ENCODE results near the gene ARRDC5. TPM values are rescaled to one million over a fixed set of nuclear protein-coding genes. Genes with fewer than 3 reads are reported as not detected.

ARRDC5 gene
- total and polyA plus RNA-seq, 2 of the 13 experiments (the other 11 are each of a cell fraction or from before 2014, with no cell fraction given): not detected

- TF ChIP-seq ZBTB42 (CRISPR knock-in tag; IDR thresholded peaks at IDR 0.05) (no peak; the same call in 1 of the 2 replicates), GPBP1L1 (CRISPR knock-in tag; IDR thresholded peaks at IDR 0.05) (no peak), CCDC6 (CRISPR knock-in tag; IDR thresholded peaks at IDR 0.05) (peak; percentile 29; the same call in 1 of the 2 replicates), RARA (CRISPR knock-in tag; IDR thresholded peaks at IDR 0.05) (peak; percentile 68), ZNF607 (CRISPR knock-in tag; IDR thresholded peaks at IDR 0.05; ENCODE audit: borderline replicate concordance) (peak; percentile 74; the same call in 1 of the 2 replicates), ZNF644 (CRISPR knock-in tag; IDR thresholded peaks at IDR 0.05; ENCODE audit: low read depth) (peak; percentile 64), PCBP2 (optimal IDR thresholded peaks at IDR 0.05; ENCODE audit: low read depth, low read length, poor library complexity, severe bottlenecking) (no peak), KLF9 (CRISPR knock-in tag; IDR thresholded peaks at IDR 0.05; ENCODE audit: low read depth) (no peak), TBX3 (IDR thresholded peaks at IDR 0.05; ENCODE audit: borderline replicate concordance) (no peak), HDAC2 (CRISPR knock-in tag; IDR thresholded peaks at IDR 0.05) (peak; percentile 97), ZNF720 (CRISPR knock-in tag; IDR thresholded peaks at IDR 0.05) (no peak), RAD21 (CRISPR knock-in tag; IDR thresholded peaks at IDR 0.05) (peak; percentile 37), RORA (CRISPR knock-in tag; IDR thresholded peaks at IDR 0.05) (0 out of 2 replicates have a peak, but pooled peaks have one; percentile 68), GPN1 (CRISPR knock-in tag; IDR thresholded peaks at IDR 0.05; ENCODE audit: borderline replicate concordance) (no peak), DNMT3B (CRISPR knock-in tag; conservative IDR thresholded peaks at IDR 0.05) (no peak), BCL3 (CRISPR knock-in tag; IDR thresholded peaks at IDR 0.05) (no peak; the same call in 1 of the 2 replicates), SNAI1 (CRISPR knock-in tag; IDR thresholded peaks at IDR 0.05; ENCODE audit: borderline replicate concordance) (no peak), ELF1 (CRISPR knock-in tag; IDR thresholded peaks at IDR 0.05) (no peak; the same call in 1 of the 2 replicates), ZNF451 (CRISPR knock-in tag; IDR thresholded peaks at IDR 0.05) (no peak), GZF1 (CRISPR knock-in tag; IDR thresholded peaks at IDR 0.05) (no peak), ZSCAN22 (CRISPR knock-in tag; IDR thresholded peaks at IDR 0.05) (no peak), MED1 (CRISPR knock-in tag; IDR thresholded peaks at IDR 0.05) (peak; percentile 89), ZBED4 (CRISPR knock-in tag; IDR thresholded peaks at IDR 0.05; ENCODE audit: borderline replicate concordance) (no peak), ATF4 (CRISPR knock-in tag; IDR thresholded peaks at IDR 0.05) (0 out of 4 replicates have a peak, but pooled peaks of 1 of the 2 experiments have one; percentile 43), FOXO1 (CRISPR knock-in tag; IDR thresholded peaks at IDR 0.05) (peak; percentile 35)
Measured at GRCh38 chr19:4870025-4870700, 32.5 kb downstream of the ARRDC5 start (continued).
